GM12891 (cell line): ENCODE measurements around the gene KIF6.

Experiments
- PAX5 ChIP-seq: IDR thresholded peaks from 2 replicates; pipeline ENCODE4 v1.6.1; 2011; ENCODE audit warnings: low read length, moderate library complexity, mild to moderate bottlenecking; ENCODE audit not compliant: insufficient read depth, severe bottlenecking
- POLR2A ChIP-seq: IDR thresholded peaks from 2 replicates; pipeline ENCODE4 v1.6.1; 2011; ENCODE audit warnings: low read depth, low read length, control low read depth
- POLR2AphosphoS5 ChIP-seq: IDR thresholded peaks from 2 replicates; pipeline ENCODE4 v1.6.1; 2011; ENCODE audit warnings: low read depth, low read length, control low read depth
- SPI1 ChIP-seq: IDR thresholded peaks from 2 replicates; pipeline ENCODE4 v1.6.1; 2011; ENCODE audit warnings: low read depth, low read length, control low read depth
- TAF1 ChIP-seq: IDR thresholded peaks from 2 replicates; pipeline ENCODE4 v1.6.1; 2011; ENCODE audit warnings: low read depth, low read length, control low read depth

DNA sequence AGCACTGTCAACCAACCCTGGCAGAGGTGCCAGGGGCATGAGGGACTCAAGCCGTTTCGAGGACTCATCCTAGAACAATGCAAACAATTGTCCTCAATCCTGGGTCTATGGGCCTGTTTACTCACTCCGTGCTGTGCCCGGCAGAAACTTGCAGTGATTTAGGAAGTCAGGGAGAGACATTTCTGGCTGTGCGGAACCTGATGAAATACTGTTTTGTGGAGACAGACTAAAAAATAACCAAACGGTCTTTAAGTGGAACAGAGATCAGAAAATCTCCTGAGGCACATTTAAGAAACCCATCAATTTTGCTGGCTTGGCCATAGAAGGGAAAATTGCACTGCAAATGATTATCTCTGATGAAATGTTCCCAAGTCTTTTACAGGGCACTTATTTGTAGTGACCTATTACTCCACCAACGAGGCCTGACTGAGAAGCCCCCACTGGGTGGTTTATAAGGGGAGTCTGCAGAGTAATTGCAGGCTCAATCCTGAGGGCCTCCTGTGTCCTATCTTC is 322.9 kb downstream of the KIF6 start:
- TF ChIP-seq POLR2AphosphoS5, result no peak
- TF ChIP-seq POLR2A, result no peak
- no peak for TF ChIP-seq TAF1
- no peak for TF ChIP-seq SPI1
- no peak for TF ChIP-seq PAX5
